DOHH2 (cell line): ENCODE results near the gene RHO.
A peak's percentile ranks its signal among the peaks of the same experiment; 100 is the strongest.

Experiments used
- H3F3A ChIP-seq: fragments of 200-600 bp; sonication (generic), shearing (Covaris generic); 2 replicates; pipeline ENCODE4 v1.6.0; 2016; ENCODE audit warnings: antibody characterized with exemption, mild to moderate bottlenecking; ENCODE audit not compliant: control insufficient read depth, insufficient read depth
- H3K27ac ChIP-seq: fragments of 200-600 bp; sonication (generic); 2 replicates; pipeline ENCODE4 v1.5.1; 2014; ENCODE audit warnings: low read depth, mild to moderate bottlenecking, low read length, moderate library complexity
- H3K27me3 ChIP-seq: fragments of 200-600 bp; sonication (generic); 2 replicates; pipeline ENCODE4 v1.6.1; 2014; ENCODE audit warnings: mild to moderate bottlenecking, low read length, mixed read lengths; ENCODE audit not compliant: control insufficient read depth
- H3K36me3 ChIP-seq: fragments of 200-600 bp; sonication (generic); 2 replicates; pipeline ENCODE4 v1.6.1; 2014; ENCODE audit warnings: mild to moderate bottlenecking, low read length, moderate library complexity, mixed read lengths; ENCODE audit not compliant: control insufficient read depth
- H3K4me1 ChIP-seq: fragments of 200-600 bp; sonication (generic); 2 replicates; pipeline ENCODE4 v1.6.1; 2014; ENCODE audit warnings: mild to moderate bottlenecking, low read length, mixed read lengths; ENCODE audit not compliant: control insufficient read depth
- H3K4me2 ChIP-seq: fragments of 200-600 bp; sonication (generic); 2 replicates; pipeline ENCODE4 v1.6.0; 2014; ENCODE audit warnings: mild to moderate bottlenecking, low read length, moderate library complexity
- H3K4me3 ChIP-seq: fragments of 200-600 bp; sonication (generic); 2 replicates; pipeline ENCODE4 v1.5.1; 2014; ENCODE audit warnings: mild to moderate bottlenecking, low read length, mixed read lengths
- H3K79me2 ChIP-seq: fragments of 200-600 bp; sonication (generic); 2 replicates; pipeline ENCODE4 v1.6.1; 2014; ENCODE audit warnings: mild to moderate bottlenecking, low read length, mixed read lengths; ENCODE audit not compliant: control insufficient read depth
- H3K9me2 ChIP-seq: fragments of 200-600 bp; sonication (generic); replicated peaks from 2 replicates; pipeline ENCODE4 v1.6.1; 2014; ENCODE audit warnings: mild to moderate bottlenecking, low read length, mixed read lengths; ENCODE audit not compliant: control insufficient read depth
- H3K9me3 ChIP-seq: fragments of 200-600 bp; sonication (generic); 2 replicates; pipeline ENCODE4 v1.6.1; 2014; ENCODE audit warnings: antibody characterized with exemption, low read length, mixed read lengths; ENCODE audit not compliant: control insufficient read depth, insufficient read depth
- H4K20me1 ChIP-seq: fragments of 200-600 bp; sonication (generic); 2 replicates; pipeline ENCODE4 v1.6.0; 2014; ENCODE audit warnings: low read depth, mild to moderate bottlenecking, antibody characterized with exemption, low read length, moderate library complexity; ENCODE audit not compliant: control insufficient read depth, insufficient read depth
- EZH2phosphoT487 ChIP-seq: fragments of 200-600 bp; sonication (generic); IDR thresholded peaks from 2 replicates; pipeline ENCODE4 v1.6.1; 2017; ENCODE audit warnings: borderline replicate concordance, mild to moderate bottlenecking, antibody characterized with exemption, low read length, moderate library complexity, mixed read lengths
- TF ChIP-seq, protein P1 (sequence below): fragments of 200-600 bp; sonication (generic); IDR thresholded peaks from one replicate; pipeline ENCODE4 v1.5.1; 2014; ENCODE audit warnings: antibody characterized with exemption, mild to moderate bottlenecking, low read depth, low read length; ENCODE audit not compliant: poor library complexity, severe bottlenecking

Gene RHO

DNA sequence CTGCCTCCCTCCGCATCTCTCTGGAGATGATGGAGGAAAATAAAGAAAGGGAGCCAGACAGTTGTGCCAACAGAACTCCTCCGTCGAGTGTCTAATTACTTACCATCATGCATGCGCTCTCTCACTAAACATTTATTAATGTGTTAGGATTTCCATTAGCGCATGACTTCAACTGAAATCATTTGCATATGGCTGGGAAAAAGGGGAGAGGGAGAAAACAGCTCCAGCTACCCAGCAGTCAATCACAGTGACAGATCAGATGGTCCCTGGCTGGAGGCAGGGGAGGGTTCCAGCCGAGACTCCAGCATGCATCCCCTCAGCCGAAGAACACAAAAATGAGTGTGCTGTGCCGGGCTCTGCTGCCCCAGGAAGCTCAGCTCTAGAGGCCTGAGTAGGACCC is 6.8 kb upstream of the RHO start:
- Histone ChIP-seq H3K36me3 (no peaks in the 10 kb centered on the region), H3K79me2 (no peaks in the 10 kb centered on the region), H3K4me3 (no peak overlapping the region), H3K4me2 (no peak overlapping the region), H3K9me2 (no peaks in the 10 kb centered on the region), H3K27ac (no peak overlapping the region), H3F3A (no peaks in the 10 kb centered on the region), H3K27me3 (no peaks in the 10 kb centered on the region), H3K4me1 (peaks cover 13% of the 10 kb centered on the region), H3K9me3 (no peaks in the 10 kb centered on the region), H4K20me1 (no peaks in the 10 kb centered on the region)
- TF ChIP-seq, protein P1, sequence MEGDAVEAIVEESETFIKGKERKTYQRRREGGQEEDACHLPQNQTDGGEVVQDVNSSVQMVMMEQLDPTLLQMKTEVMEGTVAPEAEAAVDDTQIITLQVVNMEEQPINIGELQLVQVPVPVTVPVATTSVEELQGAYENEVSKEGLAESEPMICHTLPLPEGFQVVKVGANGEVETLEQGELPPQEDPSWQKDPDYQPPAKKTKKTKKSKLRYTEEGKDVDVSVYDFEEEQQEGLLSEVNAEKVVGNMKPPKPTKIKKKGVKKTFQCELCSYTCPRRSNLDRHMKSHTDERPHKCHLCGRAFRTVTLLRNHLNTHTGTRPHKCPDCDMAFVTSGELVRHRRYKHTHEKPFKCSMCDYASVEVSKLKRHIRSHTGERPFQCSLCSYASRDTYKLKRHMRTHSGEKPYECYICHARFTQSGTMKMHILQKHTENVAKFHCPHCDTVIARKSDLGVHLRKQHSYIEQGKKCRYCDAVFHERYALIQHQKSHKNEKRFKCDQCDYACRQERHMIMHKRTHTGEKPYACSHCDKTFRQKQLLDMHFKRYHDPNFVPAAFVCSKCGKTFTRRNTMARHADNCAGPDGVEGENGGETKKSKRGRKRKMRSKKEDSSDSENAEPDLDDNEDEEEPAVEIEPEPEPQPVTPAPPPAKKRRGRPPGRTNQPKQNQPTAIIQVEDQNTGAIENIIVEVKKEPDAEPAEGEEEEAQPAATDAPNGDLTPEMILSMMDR = no peak
- no peak for TF ChIP-seq EZH2phosphoT487

DNA sequence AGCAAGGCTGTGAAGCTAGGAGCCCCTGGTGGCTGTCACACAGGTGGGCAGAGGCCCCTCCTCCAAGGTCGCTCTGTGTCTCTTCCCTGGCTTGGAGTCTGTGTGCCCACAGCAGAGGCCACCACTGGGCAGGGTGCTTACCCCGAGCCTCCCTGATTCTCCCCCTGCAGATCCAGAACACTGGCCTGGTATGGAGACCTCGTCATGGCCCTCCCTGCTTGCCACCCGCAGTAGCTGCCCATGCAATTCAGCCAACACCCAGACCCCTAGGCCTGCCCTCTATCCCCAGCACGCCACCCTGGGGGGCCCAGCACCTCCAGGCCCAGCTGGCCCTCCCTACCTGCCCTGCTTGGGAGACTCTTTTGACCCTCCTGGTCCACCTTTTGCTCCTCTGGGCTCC is 5.5 kb upstream of the RHO start:
- Histone ChIP-seq H3F3A (no peaks in the 10 kb centered on the region), H3K4me2 (no peak overlapping the region), H3K79me2 (no peaks in the 10 kb centered on the region), H3K27ac (no peak overlapping the region), H3K27me3 (no peaks in the 10 kb centered on the region), H3K36me3 (no peaks in the 10 kb centered on the region), H3K9me3 (no peaks in the 10 kb centered on the region), H3K9me2 (no peaks in the 10 kb centered on the region), H4K20me1 (no peaks in the 10 kb centered on the region), H3K4me1 (peaks cover 13% of the 10 kb centered on the region), H3K4me3 (no peak overlapping the region)
- TF ChIP-seq, protein P1 = no peak
- TF ChIP-seq EZH2phosphoT487 = no peak

DNA sequence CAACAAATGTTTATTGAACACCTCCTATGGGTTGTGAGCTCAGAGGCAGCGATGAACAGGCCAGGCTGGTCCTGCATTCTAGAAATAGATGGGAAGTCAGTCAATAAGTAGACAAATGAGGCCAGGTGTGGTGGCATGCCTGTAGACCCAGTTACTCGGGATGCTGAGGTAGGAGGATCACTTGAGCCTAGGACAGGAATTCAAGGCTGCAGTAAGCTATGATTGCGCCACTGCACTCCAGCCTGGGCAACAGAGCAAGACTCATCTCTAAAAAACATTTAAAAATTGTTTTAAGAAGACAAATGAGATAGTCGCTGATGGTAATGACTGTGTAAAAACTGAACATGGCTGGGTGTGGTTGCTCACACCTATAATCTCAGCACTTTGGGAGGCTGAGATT is 4.4 kb upstream of the RHO start:
- Histone ChIP-seq H3K9me3 (no peaks in the 10 kb centered on the region), H3K4me1 (peaks cover 13% of the 10 kb centered on the region), H3K4me2 (no peak overlapping the region), H3K4me3 (no peak overlapping the region), H3K9me2 (no peaks in the 10 kb centered on the region), H3K36me3 (no peaks in the 10 kb centered on the region), H4K20me1 (no peaks in the 10 kb centered on the region), H3K27ac (no peak overlapping the region), H3K79me2 (no peaks in the 10 kb centered on the region), H3F3A (no peaks in the 10 kb centered on the region), H3K27me3 (no peaks in the 10 kb centered on the region)
- TF ChIP-seq, protein P1 = no peak
- TF ChIP-seq EZH2phosphoT487 = no peak

DNA sequence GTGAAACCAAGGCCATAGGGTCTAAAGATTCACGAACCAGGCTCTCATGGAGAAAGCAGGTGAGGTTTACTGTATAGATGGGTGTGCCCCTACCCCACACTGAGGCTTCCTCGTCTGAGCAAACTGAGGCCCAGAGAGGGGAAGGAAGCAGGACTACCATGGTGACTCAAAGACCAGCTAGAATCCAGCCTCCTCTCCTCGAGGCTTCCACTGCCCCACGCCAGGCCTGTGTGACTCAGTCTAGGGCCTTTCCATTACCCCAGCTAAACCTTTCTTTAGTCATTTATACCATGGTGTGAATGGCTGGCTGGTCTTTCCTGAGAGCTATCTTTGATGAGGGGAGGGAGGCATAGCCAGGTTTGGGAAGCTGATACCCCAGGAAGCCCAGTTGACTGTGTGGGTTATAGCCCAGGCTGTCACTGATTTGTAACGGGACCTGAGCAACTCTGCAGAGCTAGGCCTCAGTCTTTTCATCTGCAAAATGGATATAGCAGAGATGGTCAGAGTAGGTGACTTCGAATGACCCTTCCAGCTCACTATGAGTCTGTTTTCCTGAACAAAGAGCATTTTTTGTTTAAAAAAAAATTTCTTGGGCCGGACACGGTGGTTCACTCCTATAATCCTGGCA is 3.0 kb upstream of the RHO start:
- Histone ChIP-seq H3K27me3 (no peaks in the 10 kb centered on the region), H3K9me2 (no peaks in the 10 kb centered on the region), H4K20me1 (no peaks in the 10 kb centered on the region), H3K9me3 (no peaks in the 10 kb centered on the region), H3K79me2 (no peaks in the 10 kb centered on the region), H3K4me1 (peaks cover 13% of the 10 kb centered on the region), H3K27ac (no peak overlapping the region), H3F3A (no peaks in the 10 kb centered on the region), H3K36me3 (no peaks in the 10 kb centered on the region), H3K4me2 (peak overlapping the region; percentile 55), H3K4me3 (no peak overlapping the region)
- TF ChIP-seq EZH2phosphoT487 = no peak
- TF ChIP-seq, protein P1 = no peak
